ENCODE data around the gene DHRS12.

Gene DHRS12

GRCh38 chr13:51834581-51835171 lies 30.7 kb upstream of the DHRS12 start:
- H3K27me3 ChIP-seq (ENCODE audit: low read depth, low read length): peaks cover 10% of the 10 kb centered on the region
- no peaks in the 10 kb centered on the region for H4K20me1 ChIP-seq (ENCODE audit: insufficient read depth, low read length)
- no peak overlapping the region for H2AFZ ChIP-seq (ENCODE audit: low read depth, low read length)
- H3K79me2 ChIP-seq (ENCODE audit: low read length): no peaks in the 10 kb centered on the region
- no peak for TF ChIP-seq CTCF (IDR thresholded peaks at IDR 0.05; ENCODE audit: low read depth, low read length)
- no peak for TF ChIP-seq EZH2phosphoT487 (IDR thresholded peaks at IDR 0.05; ENCODE audit: low read depth)
- H3K4me2 ChIP-seq (ENCODE audit: low read length): no peak overlapping the region
- no peaks in the 10 kb centered on the region for H3K36me3 ChIP-seq (replicated peaks; ENCODE audit: low read depth, low read length)
- H3K9me3 ChIP-seq (ENCODE audit: insufficient read depth, low read length): no peaks in the 10 kb centered on the region
- H3K4me1 ChIP-seq (ENCODE audit: low read length): peaks cover 24% of the 10 kb centered on the region
- H3K4me3 ChIP-seq (ENCODE audit: low read length): no peak overlapping the region
- no peak overlapping the region for H3K27ac ChIP-seq (ENCODE audit: low read length)
- no peak overlapping the region for H3K9ac ChIP-seq (ENCODE audit: low read length)

GRCh38 chr13:51833980-51834379 lies 30.0 kb upstream of the DHRS12 start:
- no peak overlapping the region for H3K4me2 ChIP-seq (ENCODE audit: low read length)
- H2AFZ ChIP-seq (ENCODE audit: low read depth, low read length): no peak overlapping the region
- H3K79me2 ChIP-seq (ENCODE audit: low read length): no peaks in the 10 kb centered on the region
- H3K4me1 ChIP-seq (ENCODE audit: low read length): peaks cover 28% of the 10 kb centered on the region
- no peak overlapping the region for H3K4me3 ChIP-seq (ENCODE audit: low read length)
- no peaks in the 10 kb centered on the region for H3K9me3 ChIP-seq (ENCODE audit: insufficient read depth, low read length)
- no peaks in the 10 kb centered on the region for H4K20me1 ChIP-seq (ENCODE audit: insufficient read depth, low read length)
- peaks cover 10% of the 10 kb centered on the region for H3K27me3 ChIP-seq (ENCODE audit: low read depth, low read length)
- H3K27ac ChIP-seq (ENCODE audit: low read length): no peak overlapping the region
- H3K9ac ChIP-seq (ENCODE audit: low read length): no peak overlapping the region
- TF ChIP-seq EZH2phosphoT487 (IDR thresholded peaks at IDR 0.05; ENCODE audit: low read depth) (no peak), CTCF (IDR thresholded peaks at IDR 0.05; ENCODE audit: low read depth, low read length) (no peak)
- no peaks in the 10 kb centered on the region for H3K36me3 ChIP-seq (replicated peaks; ENCODE audit: low read depth, low read length)

DNA sequence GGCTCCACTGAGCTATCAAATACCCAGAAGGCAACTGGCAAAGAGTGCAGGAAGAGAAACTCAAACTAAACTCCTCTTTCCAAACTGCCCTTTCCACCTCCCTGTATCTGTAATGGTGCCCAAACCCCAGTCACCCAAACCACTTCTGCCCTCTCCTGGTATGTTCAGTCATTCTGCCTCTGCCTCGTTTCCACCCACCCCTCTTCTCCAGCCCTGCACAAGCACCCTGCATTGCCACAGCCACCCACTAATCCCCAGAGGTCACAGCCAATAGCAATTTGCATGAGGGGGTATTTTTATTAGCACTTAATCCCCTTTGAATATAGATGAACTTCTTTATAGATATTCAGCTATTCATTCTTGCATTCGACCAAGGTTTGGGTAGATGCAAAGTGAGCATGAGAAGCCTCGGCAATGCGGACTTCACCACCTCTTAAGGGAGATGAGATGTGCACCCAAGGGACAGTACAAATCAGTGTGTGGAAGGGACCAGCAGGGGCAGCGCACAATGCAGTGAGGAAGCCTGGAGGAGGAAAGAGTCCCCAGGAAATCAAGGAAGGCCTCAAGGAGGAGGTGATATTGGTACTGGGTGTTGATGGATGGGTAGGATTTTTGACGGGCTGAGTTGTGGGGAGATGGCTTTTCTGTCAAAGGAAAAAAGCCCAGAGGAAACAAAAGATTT lies 28.6 kb upstream of the DHRS12 start:
- Histone ChIP-seq H3K4me2 (ENCODE audit: low read length) (peak overlapping the region; percentile 83), H2AFZ (ENCODE audit: low read depth, low read length) (peak overlapping the region; percentile 81), H3K9me3 (ENCODE audit: insufficient read depth, low read length) (no peaks in the 10 kb centered on the region), H3K79me2 (ENCODE audit: low read length) (no peaks in the 10 kb centered on the region), H3K36me3 (replicated peaks; ENCODE audit: low read depth, low read length) (no peaks in the 10 kb centered on the region), H3K27ac (ENCODE audit: low read length) (no peak overlapping the region), H3K9ac (ENCODE audit: low read length) (peak overlapping the region; percentile 15; the same call in 1 of the 2 replicates), H3K4me3 (ENCODE audit: low read length) (peak overlapping the region; percentile 64), H3K4me1 (ENCODE audit: low read length) (peaks cover 34% of the 10 kb centered on the region), H3K27me3 (ENCODE audit: low read depth, low read length) (peaks cover 10% of the 10 kb centered on the region), H4K20me1 (ENCODE audit: insufficient read depth, low read length) (no peaks in the 10 kb centered on the region)
- TF ChIP-seq EZH2phosphoT487 (IDR thresholded peaks at IDR 0.05; ENCODE audit: low read depth) (no peak), CTCF (IDR thresholded peaks at IDR 0.05; ENCODE audit: low read depth, low read length) (peak; percentile 82)

DNA sequence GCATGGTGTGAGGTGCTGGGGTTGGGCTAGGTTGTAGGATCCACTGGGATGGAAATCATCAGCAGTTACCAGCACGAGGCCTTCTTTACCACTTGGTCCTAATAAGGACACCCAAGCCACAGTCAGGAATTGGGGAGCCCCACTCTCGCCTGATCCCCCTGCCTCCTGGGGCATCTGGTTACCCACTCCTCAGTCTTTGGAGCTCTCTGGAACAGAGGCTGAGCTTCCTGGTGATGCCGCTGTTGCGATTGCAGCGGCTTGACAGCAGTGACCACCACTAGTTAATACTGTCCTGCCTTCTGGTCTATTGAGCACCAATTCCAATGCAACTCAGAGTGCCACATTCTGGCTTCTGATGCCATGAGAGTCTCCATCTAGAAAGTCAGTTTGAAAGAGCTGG lies 27.6 kb upstream of the DHRS12 start:
- no peaks in the 10 kb centered on the region for H4K20me1 ChIP-seq (ENCODE audit: insufficient read depth, low read length)
- no peak overlapping the region for H3K9ac ChIP-seq (ENCODE audit: low read length)
- no peak overlapping the region for H2AFZ ChIP-seq (ENCODE audit: low read depth, low read length)
- peaks cover 10% of the 10 kb centered on the region for H3K27me3 ChIP-seq (ENCODE audit: low read depth, low read length)
- H3K4me2 ChIP-seq (ENCODE audit: low read length): peak overlapping the region; percentile 83
- no peak overlapping the region for H3K27ac ChIP-seq (ENCODE audit: low read length)
- no peaks in the 10 kb centered on the region for H3K79me2 ChIP-seq (ENCODE audit: low read length)
- H3K9me3 ChIP-seq (ENCODE audit: insufficient read depth, low read length): no peaks in the 10 kb centered on the region
- H3K4me1 ChIP-seq (ENCODE audit: low read length): peaks cover 34% of the 10 kb centered on the region
- H3K36me3 ChIP-seq (replicated peaks; ENCODE audit: low read depth, low read length): no peaks in the 10 kb centered on the region
- H3K4me3 ChIP-seq (ENCODE audit: low read length): peak overlapping the region; percentile 64; the same call in 1 of the 2 replicates
- TF ChIP-seq EZH2phosphoT487 (IDR thresholded peaks at IDR 0.05; ENCODE audit: low read depth) (no peak), CTCF (IDR thresholded peaks at IDR 0.05; ENCODE audit: low read depth, low read length) (no peak)

Measured in OCI-LY3 (cell line).